ENCODE data around the gene UBE2O.

Gene UBE2O

DNA sequence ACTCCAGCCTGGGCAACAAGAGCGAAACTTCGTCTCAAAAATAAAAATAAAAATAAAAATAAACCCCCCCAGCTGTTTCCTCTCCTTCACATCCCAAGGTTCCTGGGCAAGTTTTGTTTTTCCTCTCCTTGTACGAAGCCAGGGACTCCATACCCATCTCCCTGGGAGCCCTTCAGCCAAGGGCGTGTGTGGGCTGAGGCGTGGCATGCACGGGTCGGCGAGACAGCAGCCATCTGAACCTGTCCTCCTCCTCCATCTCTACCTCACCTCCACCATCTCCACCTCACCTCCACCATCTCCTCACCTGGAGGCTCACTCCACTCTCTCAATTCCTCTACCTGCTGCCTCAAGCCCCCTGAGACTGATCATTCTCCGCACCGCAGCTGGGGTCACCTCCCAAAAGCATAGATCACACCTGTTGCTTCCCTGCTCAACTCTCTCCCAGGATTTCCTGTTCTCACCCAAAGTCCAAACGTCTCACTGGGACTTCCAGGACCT, 31.3 kb upstream of the UBE2O start:
- DNase-seq = no peak

- DNase-seq = no peak
Observed at GRCh38 chr17:76481071-76481655, 28.2 kb upstream of the UBE2O start.

DNA sequence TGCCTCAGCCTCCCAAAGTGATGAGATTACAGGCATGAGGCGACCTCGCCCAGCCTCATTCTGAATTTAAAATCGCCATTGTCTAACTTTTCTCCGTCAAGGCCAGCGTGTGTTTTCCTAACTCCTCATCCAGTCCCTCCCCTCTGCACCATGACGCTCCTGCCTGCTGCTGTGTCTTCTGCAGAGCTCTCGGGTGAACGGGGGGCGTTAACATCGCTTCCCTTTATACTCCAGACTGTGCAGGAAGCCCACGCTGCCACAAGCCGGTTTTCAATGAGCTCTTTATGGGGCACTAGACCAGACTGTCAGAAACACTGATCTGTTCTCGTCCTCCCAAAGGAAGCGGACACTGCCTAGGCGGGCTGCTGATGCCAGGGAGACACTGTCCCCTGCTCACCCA, 27.7 kb upstream of the UBE2O start:
- DNase-seq = no peak

- DNase-seq = no peak
Observed at GRCh38 chr17:76479515-76480060, 26.6 kb upstream of the UBE2O start.

GRCh38 chr17:76478730-76479514, 26.0 kb upstream of the UBE2O start:
- no peak for DNase-seq

DNA sequence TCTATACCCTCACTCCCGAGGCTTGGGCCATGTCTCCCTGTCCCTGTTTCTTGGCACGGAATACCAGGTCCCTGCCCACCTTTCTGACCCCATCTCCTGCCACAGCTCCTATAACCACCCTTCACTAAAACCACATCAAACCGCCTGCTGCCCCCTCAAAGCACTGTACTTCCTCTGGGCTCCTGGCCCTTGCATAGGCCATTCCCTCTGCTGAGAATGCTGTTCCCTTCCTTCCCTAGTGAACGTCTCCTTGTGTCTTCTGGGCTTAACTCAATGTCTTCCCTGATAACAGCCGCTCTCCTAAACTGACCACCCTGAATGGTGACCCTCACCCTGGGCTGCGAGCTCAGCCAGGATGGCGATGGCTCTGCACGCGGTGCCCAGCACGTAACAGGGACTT, 25.1 kb upstream of the UBE2O start:
- no peak for DNase-seq

DNA sequence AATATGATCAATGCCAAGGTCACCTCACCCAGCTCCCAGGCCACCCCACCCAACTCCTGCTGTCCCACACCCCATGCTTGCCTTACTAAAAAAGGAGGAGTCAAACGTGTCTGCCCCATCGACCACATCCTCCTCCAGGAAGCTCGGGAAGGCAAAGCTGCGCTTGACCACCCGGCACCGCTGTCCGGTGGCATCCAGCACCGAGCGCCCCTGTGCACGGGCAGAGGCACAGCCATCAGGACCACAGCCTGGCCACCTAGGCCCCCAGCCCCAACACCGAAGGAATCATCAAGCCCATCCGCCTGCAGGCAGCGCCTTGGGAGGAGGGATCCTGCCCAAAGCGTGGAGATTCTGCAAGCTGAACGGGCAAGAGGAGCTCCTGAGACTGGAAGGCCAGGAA, 24.6 kb upstream of the UBE2O start:
- no peak for DNase-seq

- no peak for DNase-seq
Observed at GRCh38 chr17:76476736-76477135, 23.8 kb upstream of the UBE2O start.

- no peak for DNase-seq
Observed at GRCh38 chr17:76475302-76475701, 22.4 kb upstream of the UBE2O start.

- DNase-seq = no peak
Observed at GRCh38 chr17:76474894-76475293, 21.9 kb upstream of the UBE2O start.

GRCh38 chr17:76474238-76474637, 21.3 kb upstream of the UBE2O start:
- DNase-seq = no peak

- DNase-seq = no peak
Observed at GRCh38 chr17:76473541-76473985, 20.6 kb upstream of the UBE2O start.

DNA sequence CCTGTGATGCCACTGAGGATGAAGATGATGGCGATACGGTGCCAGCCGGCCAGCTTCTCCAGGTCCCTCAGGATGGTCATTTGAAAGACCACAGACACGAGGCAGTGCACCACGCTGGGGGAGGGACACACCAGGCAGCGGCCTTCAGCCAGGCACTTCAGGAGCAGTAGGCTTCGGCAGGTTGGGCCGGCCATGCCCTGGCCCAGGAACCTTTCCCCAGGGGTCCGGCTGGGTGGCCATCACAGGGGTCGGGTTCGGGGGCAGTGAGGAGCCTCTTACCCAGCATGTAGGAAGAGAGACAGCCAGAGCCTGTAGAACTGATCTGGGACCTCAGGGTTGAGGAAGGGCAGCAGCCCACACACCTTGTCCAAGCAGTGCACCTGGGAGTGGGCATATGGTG, 19.8 kb upstream of the UBE2O start:
- no peak for DNase-seq

- DNase-seq = no peak
Observed at GRCh38 chr17:76472258-76472645, 19.3 kb upstream of the UBE2O start.

DNA sequence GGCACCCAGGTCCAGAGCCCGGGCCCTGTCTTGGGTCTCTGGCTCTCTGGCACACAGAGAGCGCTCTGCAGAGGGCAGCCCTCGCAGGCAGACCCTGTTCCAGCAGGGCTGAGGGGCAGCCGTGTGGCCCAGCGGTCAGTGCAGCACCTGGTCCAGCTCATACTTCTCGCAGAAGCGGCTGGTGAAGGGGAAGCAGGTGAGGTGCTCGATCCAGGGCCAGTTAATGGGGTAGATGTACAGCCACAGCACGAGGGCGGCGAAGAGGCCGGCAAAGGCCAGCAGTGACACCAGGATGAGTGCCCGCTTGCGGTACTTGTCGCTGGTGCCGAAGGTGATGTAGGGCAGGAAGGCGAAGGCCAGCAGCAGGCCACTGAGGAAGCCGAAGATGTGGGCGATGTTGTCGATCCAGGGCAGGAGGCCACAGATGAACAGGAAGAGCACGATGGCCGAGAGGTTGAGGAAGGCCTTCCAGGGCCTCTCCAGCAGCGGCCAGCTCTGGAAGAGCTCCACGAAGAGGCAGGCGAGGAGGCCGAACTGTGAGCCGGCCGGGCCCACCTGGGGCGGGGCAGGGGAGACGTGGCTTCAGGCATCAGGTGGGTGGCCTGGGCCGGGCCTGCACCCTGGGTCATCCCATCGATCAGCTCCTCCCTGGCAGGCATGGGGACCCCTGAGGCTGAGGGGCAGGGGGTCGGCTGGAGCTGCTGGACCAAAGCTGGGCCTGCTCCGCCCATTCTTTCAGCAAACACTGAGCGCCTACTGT, 18.7 kb upstream of the UBE2O start:
- no peak for DNase-seq

DNA sequence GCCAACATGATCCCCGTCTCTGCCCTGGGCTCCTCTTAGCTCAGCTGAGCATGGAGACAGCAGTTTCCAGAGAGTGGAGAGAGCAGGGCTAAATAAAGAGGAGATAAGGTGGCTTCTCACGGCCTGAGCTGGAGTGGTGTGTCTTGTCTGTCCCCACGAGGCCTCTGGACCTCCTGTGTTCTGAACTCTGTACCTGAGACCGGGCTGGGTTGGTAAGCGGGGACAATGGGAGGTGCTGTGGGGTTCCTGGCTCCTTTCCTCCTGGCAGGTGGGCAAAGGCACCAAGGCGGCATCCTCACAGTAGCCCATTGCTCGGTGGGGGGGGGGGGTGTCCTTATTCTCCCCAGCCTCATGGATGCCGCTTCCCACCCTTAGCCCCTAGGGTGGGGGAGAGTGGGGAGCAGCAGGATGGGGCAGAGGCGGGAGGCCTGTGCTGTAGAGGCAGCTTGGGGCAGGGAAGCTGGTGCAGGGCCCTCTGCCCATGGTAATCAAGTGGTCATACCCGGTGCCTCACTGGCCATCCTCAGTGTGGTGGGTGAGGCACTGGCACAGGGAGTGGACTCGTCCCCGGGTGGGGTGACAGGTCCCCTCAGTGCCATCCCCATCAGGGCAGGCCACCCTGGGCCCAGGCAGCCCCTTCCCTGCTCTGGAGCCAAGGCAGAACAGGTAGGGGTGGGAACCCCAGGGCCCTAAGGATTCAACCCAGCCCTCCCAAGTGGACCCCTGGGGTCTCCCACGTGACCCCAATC, 17.2 kb upstream of the UBE2O start:
- DNase-seq = no peak

DNA sequence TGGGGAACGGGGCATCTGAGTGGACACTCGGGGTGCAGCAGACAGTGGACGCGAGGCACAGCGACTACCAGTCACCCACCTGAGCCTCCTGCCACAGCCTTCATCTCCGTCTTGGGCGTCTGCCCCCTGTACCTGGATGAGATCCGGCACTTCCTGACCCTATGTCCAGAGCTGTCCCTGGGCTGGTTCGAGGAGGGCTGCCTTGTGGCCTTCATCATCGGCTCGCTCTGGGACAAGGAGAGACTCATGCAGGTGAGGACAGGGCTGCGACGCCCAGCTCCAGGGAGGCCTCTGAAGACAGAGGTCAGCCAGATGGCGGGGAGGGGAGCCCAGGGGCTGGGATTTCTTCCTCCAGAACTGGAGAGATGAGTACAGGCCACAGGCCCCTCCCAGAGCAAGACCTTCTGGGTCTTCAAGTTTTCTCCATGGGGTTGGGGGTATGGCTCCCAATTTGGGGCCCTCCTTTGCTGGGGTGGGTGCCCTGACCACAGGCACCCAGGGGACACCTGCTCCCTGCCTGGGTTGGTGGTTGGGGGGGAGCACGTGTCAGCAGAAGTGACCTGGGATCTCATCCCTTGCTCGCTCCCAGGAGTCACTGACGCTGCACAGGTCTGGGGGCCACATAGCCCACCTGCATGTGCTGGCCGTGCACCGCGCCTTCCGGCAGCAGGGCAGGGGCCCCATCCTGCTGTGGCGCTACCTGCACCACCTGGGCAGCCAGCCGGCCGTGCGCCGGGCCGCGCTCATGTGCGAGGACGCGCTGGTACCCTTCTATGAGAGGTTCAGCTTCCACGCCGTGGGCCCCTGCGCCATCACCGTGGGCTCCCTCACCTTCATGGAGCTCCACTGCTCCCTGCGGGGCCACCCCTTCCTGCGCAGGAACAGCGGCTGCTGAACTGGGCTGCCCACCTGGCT, 16.4 kb upstream of the UBE2O start:
- DNase-seq = no peak

DNA sequence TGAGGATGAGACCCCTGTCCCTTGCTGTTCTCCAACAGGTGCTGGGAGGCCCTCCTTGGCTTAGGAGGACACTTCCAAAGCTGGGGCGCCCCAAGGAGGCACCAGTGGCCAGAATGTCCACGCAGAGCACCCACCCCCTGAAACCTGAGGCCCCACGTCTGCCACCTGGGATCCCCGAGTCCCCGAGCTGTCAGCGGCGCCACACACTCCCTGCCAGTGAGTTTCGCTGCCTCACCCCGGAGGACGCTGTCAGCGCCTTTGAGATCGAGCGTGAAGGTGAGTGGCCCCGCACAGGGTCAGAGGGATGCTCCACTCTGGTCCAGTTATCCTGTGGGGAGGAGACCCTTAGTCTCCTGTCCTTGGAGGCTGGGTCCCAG, 15.7 kb upstream of the UBE2O start:
- no peak for DNase-seq

- no peak for DNase-seq
Observed at GRCh38 chr17:76467809-76468633, 15.1 kb upstream of the UBE2O start.

DNA sequence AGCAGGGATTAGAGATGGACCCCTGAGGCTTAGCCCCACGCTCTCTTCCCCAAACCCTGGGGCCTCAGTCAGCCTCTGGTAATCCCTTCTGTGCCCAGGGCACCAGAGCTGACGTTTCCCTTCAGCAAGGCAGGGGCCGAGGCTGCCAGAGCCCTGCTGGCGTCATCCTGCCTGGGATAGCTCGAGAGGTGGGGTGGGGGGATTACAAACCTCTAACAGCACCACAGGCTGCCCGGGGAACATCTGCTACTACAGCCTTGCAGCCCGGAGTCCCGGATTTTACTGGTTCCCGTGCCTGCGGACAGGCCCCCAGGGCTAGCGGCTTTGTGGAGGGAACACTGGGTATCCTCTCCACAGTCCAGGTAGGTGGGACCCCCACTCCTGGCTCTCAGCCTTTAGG, 14.4 kb upstream of the UBE2O start, which contains the start of gene AANAT:
TSS of gene AANAT (plus strand) at position 238 of the 400 bp plus-strand sequence. CDS start 1,144 bp downstream, outside the sequence.
- DNase-seq = no peak

- DNase-seq = no peak
Observed at GRCh38 chr17:76466775-76467130, 13.8 kb upstream of the UBE2O start.

All from NCI-H1105 treated with DMSO at 0.1 percent for 48 hours (cell line).